Superior temporal gyrus (tissue), 1 donor: ENCODE results near the gene C11orf24.
"Not testable (repeated sequence)": the region's sequence is repeated elsewhere in the genome, so short reads cannot be mapped to it uniquely, and the experiment has no call there.

Experiments used
- DNase-seq: peaks from one replicate; pipeline ENCODE4 v3.0.0-alpha.2; 2016; ENCODE audit errors: extremely low spot score

Gene C11orf24

DNA sequence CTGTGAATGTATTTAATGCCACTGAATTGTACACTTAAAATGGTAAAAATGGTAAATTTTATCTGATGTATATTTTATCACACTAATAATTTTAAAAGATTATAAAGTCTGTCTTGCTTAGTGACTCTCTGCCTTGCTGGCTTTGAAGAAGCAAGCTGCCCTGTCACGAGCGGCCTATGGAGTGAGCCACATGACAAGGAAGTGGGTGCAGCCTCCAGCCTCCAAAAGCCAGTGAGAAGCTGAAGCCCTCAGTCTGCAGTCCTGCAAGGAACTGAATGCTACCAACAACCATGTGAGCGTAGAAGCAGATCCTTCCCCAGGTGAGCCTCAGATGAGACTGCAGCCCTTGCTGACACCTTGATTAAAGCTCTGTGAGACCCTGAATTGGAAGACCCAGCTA is 20.0 kb downstream of the C11orf24 start:
- DNase-seq, result no peak

GRCh38 chr11:68244912-68245311 is 26.9 kb downstream of the C11orf24 start:
- DNase-seq, result not testable (repeated sequence)

- DNase-seq, result not testable (repeated sequence)
Observed at GRCh38 chr11:68243847-68244246, 27.9 kb downstream of the C11orf24 start.

DNA sequence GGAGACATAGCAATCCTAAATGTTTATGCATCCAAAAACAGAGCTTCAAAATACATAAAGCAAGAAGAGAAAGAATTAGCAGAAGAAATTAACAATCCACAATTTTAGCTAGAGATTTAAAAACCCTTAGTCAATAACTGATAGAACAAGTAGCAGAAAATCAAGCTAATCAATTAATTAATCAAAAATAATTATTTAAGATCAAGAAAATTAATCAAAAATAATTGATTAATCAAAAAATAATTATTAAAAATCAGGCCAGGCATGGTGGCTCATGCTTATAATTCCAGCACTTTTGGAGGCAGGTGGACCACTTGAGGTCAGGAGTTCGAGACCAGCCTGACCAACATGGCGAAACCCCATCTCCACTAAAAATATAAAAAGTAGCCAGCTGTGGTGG is 29.2 kb downstream of the C11orf24 start:
- no peak for DNase-seq

DNA sequence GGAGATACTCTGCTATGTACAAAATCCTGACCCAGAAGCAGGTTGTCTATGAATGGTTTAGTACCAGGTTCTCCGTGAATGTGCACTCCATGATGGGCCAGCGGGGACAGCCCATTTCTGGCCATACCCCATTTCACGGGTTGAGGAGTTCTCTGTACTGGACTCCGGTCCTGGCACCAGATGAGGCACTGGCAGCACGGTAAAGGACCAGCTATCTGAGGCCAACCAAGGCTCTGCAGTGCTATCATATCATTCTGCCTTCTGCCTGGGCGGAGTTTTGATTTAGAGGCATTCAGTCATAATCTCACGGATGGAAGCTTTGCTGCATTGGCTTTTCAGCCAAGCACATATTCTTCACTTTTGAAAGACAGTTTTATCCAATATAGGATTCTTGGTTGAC is 40.2 kb downstream of the C11orf24 start:
- no peak for DNase-seq

GRCh38 chr11:68229601-68230000 is 42.2 kb downstream of the C11orf24 start:
- DNase-seq, result no peak

DNA sequence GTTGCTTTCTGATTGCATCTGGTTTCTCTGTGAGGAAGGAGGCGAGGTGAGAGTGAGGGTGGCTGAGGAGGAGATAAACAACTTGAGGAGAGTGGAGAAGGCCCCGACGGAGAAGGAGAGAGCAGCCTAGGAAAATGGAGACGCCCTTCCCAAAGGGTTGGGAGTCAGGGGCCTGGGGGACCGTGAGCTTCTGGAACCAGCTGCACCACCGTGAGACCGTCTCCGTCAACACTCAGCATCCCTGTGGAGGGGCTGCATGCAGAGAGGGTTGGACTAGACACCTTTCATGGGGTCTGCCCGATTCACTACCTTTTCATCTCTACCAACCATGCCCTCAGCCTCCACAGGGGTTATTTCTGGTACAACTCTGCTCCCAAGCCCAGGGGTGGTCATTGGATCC is 45.4 kb downstream of the C11orf24 start:
- no peak for DNase-seq

DNA sequence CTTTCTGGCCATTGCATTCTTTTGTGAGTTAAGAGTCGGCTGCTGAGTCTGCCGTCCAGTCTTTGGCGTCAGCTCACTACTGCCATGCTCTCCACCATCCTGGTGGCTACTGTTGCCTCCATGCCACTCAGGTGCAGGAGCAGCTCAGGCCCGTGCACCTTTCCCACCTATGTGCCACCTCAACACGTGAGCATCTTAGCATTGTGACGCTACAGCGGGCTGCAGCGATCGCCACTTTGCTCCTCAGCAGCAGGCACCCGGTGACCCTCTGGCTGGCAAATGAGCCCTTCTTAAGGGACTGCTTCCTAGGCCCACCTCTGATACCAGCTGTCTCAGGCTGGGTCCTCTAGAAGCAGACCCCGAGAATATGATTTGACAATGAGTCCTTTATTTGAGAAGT is 47.2 kb downstream of the C11orf24 start:
- DNase-seq, result no peak

GRCh38 chr11:68223275-68223674 is 48.5 kb downstream of the C11orf24 start:
- no peak for DNase-seq

DNA sequence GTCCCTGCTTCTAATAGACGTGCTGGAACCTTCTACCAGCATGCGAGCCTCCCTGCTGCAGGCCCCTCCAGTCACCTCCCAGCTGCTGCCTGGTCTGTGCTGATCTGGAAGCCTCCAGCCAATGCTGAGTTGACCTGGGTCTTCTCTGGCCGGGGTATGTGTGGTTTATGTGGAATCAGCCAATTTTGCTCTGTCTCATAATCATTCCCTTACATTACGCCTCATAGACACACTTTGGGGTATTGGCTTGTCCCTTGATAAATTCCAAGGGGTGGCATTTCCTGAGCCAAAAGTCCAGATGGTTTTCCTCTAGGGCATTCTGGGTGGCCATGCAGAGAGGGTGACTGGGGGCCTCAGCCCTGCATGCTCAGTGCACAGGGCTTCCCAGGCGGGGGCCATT is 50.4 kb downstream of the C11orf24 start:
- no peak for DNase-seq

DNA sequence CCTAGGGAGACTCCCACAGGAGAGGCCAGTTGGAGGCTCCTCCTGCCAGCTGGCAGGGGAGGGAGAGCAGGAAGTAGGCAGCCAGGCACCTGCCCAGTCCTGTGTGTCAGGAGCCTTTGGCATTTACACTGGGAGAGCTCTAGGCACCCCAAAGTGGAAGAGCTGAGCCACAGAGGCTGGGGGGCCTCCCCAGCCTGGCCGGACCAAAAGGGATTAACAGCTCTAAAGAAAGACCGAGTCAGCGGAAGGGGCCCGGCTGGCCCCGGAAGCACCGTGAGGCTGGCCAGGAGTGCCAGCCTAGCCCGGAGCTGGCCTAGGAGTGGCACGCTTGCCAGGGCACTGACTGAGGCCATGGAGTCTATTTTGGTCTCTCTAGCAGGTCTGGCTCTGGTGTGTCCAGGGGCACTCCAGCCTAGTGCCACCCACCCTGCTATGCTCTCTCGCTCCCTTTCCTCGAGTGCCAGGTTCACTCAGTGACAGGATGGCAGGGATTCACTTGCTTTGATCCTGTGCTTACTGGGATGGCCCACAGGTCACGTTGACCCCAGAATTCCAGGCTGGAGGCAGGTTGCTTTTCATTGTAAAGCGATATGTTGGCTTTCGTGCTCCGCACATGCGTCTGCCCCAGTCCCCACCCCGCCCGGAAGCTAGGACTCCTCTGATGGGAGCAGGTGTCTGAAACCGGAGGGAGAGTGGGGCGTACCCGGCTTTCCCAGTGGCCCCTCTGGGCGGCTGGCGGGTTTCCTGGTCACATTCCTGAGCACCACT is 55.4 kb downstream of the C11orf24 start:
- no peak for DNase-seq

- no peak for DNase-seq
Observed at GRCh38 chr11:68215524-68216170, 56.1 kb downstream of the C11orf24 start.

GRCh38 chr11:68215087-68215445 is 56.7 kb downstream of the C11orf24 start:
- DNase-seq, result no peak

DNA sequence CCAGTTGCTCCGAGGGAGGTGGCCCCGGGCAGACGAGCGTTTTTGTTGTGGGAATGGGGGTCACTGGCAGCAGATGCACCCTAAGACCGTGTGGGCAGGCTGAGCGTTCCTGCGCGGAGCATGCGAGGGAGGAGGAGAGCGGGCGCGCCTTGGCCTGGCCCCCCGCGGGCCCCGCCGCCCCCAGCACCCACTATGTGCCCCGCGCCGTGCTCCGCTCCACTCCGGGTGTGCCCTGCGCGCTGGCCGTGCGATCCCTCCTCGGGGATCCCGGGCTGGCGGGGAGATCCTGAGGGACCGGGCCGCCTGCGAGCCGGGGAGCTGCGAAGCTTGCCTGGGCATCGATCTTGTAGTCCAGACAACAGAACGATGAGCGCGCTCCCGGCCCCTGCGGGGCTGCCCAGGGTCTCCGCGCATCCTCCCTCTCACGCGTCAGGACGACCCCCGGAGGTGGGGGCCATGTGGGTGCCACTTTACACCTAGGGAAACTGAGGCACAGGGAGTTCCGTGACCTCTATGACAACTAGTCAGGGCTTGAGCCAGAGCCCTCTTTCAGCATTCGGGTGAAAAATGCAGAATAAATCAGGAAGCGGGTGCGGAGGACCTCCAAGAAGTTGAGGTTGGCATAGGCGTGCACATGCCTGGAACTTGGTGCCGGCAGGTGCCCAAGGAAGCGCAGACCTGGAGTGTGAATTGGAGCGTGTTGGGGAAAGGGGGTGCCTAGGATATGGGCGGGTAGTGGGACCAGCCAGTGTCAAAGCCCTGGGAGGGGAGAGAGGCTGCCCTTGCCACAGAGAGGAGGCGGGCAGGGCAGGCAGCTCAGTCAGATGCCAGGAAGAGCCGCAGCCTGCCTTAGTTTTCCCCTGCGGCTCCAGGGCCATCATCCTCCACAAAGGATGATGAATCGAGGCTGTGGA is 57.3 kb downstream of the C11orf24 start:
- DNase-seq, result no peak

DNA sequence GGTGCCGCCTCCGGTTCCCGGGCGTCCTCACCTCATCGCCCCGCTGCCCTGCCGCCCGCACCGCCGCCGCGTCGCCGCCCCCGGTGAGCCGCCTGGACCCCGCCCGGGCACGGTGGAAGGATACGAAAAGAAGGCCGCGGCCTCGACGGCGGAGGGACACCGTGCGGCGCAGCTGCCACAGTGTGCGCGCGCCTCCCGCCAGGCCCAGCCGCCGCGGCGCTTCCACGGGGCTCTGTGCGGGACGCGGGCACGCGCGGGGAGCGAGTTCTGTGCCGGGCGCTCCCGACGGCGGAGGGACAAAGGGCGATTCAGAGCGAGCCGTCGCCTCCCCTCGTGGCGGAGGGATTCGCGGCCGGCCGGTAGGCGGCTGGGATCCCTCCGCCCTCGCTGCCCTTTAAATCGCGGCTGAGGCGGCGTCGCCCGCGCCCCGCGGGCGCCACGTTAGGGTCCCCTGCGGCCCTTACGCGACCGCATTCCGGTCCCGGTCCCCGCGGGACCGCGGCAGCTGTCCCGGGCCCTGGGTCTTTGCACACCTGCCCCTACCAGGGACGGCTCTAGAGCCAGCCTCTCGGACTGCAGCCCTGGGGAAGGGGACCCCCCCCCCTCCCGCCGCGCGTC is 58.1 kb downstream of the C11orf24 start:
- peak; percentile 91 for DNase-seq

DNA sequence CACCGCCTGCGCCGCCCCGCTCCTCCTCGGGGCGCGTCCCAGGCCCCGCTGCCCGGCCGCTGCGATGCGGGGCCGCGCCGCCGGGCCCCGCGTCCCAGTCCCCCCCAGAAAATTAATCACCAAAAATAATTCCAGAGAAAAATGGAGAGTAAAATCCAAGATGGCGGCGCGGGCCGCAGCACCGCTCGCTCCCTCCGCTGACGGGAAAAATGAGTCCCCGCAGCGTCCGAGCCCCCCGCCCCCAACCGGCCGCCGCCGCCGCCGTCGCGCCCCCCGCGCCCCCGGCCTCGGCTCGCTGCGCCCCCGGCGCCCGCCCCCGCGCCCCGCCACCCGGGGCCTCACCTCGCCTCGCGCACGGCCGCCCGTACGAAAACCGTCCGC is 58.6 kb downstream of the C11orf24 start, which contains the start of gene KMT5B:
Gene KMT5B (minus strand): TSS at position 162 of the 381 bp plus-strand sequence. CDS start 23,220 bp downstream, outside the sequence.
- peak; percentile 26 for DNase-seq

- peak; percentile 47 for DNase-seq
Observed at GRCh38 chr11:68212421-68213134, 59.2 kb downstream of the C11orf24 start.

DNA sequence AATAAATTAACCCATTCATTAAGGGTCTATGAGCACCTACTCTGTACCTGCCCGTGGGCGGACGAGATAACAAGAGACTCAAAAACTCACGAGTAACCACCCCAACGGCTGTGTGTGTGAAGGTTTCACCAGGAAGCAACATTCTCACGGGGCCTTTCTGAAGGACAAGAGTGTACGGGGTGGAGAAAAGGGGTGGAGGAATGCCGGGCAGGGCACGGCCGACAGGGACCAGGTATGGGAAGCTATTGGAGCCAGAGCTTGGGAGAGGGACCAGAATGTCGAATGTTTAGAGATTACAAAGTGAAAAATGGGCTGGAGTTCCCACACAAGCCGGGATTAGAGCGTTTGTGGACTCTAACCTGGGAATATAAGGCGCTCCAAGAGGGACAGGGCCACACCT is 60.2 kb downstream of the C11orf24 start:
- DNase-seq, result no peak
